ENCODE measurements around the gene ZNF37A.

The ZNF37A gene

DNA sequence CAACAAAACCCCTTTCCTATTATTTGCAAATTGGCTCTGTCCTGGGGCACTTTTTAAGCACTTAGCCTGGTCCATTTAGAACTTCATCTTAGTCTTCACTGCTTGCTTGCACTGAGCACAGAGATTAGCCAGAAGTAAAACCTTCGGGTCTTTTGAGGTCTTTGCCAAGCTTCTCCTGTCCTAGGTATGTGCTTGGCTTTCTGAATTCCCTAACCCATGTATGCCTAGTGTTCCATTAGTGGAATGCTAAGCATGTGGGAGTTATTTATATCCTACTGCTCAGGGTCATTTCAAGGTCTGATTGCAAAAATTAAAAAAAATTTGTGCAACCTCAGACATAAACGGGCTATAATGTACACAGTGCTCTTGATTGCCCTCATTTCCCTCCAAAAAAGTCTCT, 18.0 kb downstream of the ZNF37A start:
- H3K9ac ChIP-seq (ENCODE audit: low read depth, low read length, poor library complexity, severe bottlenecking), result no peak overlapping the region
- no peaks in the 10 kb centered on the region for H4K20me1 ChIP-seq (ENCODE audit: insufficient read depth, low read length, poor library complexity, severe bottlenecking)
- H3K4me3 ChIP-seq (ENCODE audit: low read length, poor library complexity, severe bottlenecking), result no peak overlapping the region
- no peaks in the 10 kb centered on the region for H3K9me2 ChIP-seq (replicated peaks; ENCODE audit: low read depth, low read length)
- H3K4me1 ChIP-seq (ENCODE audit: insufficient read depth, low read length, poor library complexity, severe bottlenecking), result no peaks in the 10 kb centered on the region
- peaks cover 25% of the 10 kb centered on the region for H3K36me3 ChIP-seq (ENCODE audit: insufficient read depth, low read length)
- no peaks in the 10 kb centered on the region for H3F3A ChIP-seq (ENCODE audit: low read depth)
- H3K9me3 ChIP-seq (ENCODE audit: insufficient read depth, low read depth, low read length), result peaks cover 16% of the 10 kb centered on the region; the same call in 1 of the 2 replicates
- TF ChIP-seq, protein P1, sequence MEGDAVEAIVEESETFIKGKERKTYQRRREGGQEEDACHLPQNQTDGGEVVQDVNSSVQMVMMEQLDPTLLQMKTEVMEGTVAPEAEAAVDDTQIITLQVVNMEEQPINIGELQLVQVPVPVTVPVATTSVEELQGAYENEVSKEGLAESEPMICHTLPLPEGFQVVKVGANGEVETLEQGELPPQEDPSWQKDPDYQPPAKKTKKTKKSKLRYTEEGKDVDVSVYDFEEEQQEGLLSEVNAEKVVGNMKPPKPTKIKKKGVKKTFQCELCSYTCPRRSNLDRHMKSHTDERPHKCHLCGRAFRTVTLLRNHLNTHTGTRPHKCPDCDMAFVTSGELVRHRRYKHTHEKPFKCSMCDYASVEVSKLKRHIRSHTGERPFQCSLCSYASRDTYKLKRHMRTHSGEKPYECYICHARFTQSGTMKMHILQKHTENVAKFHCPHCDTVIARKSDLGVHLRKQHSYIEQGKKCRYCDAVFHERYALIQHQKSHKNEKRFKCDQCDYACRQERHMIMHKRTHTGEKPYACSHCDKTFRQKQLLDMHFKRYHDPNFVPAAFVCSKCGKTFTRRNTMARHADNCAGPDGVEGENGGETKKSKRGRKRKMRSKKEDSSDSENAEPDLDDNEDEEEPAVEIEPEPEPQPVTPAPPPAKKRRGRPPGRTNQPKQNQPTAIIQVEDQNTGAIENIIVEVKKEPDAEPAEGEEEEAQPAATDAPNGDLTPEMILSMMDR (conservative IDR thresholded peaks at IDR 0.05; ENCODE audit: low read length), result no peak
- no peaks in the 10 kb centered on the region for H3K79me2 ChIP-seq (ENCODE audit: insufficient read depth, low read length)
- H2AFZ ChIP-seq (ENCODE audit: low read length), result no peak overlapping the region
- H3K27me3 ChIP-seq (ENCODE audit: insufficient read depth, low read length, poor library complexity, severe bottlenecking), result no peaks in the 10 kb centered on the region
- no peak overlapping the region for H3K4me2 ChIP-seq (ENCODE audit: low read depth, low read length, poor library complexity, severe bottlenecking)

DNA sequence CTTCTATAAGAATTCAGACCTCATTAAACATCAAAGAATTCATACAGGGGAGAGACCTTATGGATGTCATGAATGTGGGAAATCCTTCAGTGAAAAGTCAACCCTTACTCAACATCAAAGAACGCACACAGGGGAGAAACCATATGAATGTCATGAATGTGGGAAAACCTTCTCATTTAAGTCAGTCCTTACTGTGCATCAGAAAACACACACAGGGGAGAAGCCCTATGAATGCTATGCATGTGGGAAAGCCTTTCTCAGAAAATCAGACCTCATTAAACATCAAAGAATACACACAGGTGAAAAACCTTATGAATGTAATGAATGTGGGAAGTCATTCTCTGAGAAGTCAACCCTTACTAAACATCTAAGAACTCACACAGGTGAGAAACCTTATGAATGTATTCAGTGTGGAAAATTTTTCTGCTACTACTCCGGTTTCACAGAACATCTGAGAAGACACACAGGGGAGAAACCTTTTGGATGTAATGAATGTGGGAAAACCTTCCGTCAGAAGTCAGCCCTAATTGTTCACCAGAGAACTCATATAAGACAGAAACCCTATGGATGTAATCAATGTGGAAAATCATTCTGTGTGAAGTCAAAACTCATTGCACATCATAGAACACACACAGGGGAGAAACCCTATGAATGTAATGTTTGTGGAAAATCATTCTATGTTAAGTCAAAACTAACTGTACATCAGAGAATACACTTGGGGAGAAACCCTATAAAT, 24.1 kb downstream of the ZNF37A start:
- Histone ChIP-seq H3K4me3 (ENCODE audit: low read length, poor library complexity, severe bottlenecking) (no peak overlapping the region), H4K20me1 (ENCODE audit: insufficient read depth, low read length, poor library complexity, severe bottlenecking) (no peaks in the 10 kb centered on the region), H3K36me3 (ENCODE audit: insufficient read depth, low read length) (peaks cover 45% of the 10 kb centered on the region), H3F3A (ENCODE audit: low read depth) (no peaks in the 10 kb centered on the region), H3K79me2 (ENCODE audit: insufficient read depth, low read length) (no peaks in the 10 kb centered on the region), H3K27me3 (ENCODE audit: insufficient read depth, low read length, poor library complexity, severe bottlenecking) (no peaks in the 10 kb centered on the region), H3K4me1 (ENCODE audit: insufficient read depth, low read length, poor library complexity, severe bottlenecking) (no peaks in the 10 kb centered on the region), H2AFZ (ENCODE audit: low read length) (no peak overlapping the region), H3K9me2 (replicated peaks; ENCODE audit: low read depth, low read length) (no peaks in the 10 kb centered on the region), H3K4me2 (ENCODE audit: low read depth, low read length, poor library complexity, severe bottlenecking) (no peak overlapping the region), H3K9ac (ENCODE audit: low read depth, low read length, poor library complexity, severe bottlenecking) (no peak overlapping the region), H3K9me3 (ENCODE audit: insufficient read depth, low read depth, low read length) (peaks cover 59% of the 10 kb centered on the region; the same call in 1 of the 2 replicates)
- TF ChIP-seq, protein P1 (conservative IDR thresholded peaks at IDR 0.05; ENCODE audit: low read length), result no peak
- no peak for TF ChIP-seq EZH2phosphoT487 (IDR thresholded peaks at IDR 0.05; ENCODE audit: borderline replicate concordance)

DNA sequence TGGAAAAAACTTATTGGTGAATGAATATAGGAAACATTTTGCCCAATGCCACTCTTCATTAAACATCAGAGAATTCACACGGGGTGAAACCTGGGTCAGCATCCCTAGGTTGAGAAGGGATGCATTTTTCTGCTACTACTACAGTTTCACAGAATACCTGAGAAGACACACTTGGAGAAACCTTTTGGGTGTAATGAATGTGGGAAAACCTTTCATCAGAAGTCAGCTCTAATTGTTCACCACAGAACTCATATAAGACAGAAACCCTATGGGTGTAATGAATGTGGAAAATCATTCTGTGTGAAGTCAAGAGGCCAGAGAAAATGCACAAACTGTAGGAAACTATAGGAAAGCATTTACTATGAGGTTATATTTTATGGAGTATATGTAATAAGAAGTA, 24.9 kb downstream of the ZNF37A start:
- Histone ChIP-seq H3K27me3 (ENCODE audit: insufficient read depth, low read length, poor library complexity, severe bottlenecking) (no peaks in the 10 kb centered on the region), H2AFZ (ENCODE audit: low read length) (no peak overlapping the region), H3K9ac (ENCODE audit: low read depth, low read length, poor library complexity, severe bottlenecking) (no peak overlapping the region), H3F3A (ENCODE audit: low read depth) (no peaks in the 10 kb centered on the region), H3K36me3 (ENCODE audit: insufficient read depth, low read length) (peaks cover 42% of the 10 kb centered on the region), H3K9me3 (ENCODE audit: insufficient read depth, low read depth, low read length) (peaks cover 67% of the 10 kb centered on the region; the same call in 1 of the 2 replicates), H4K20me1 (ENCODE audit: insufficient read depth, low read length, poor library complexity, severe bottlenecking) (no peaks in the 10 kb centered on the region), H3K79me2 (ENCODE audit: insufficient read depth, low read length) (no peaks in the 10 kb centered on the region), H3K4me3 (ENCODE audit: low read length, poor library complexity, severe bottlenecking) (no peak overlapping the region), H3K4me1 (ENCODE audit: insufficient read depth, low read length, poor library complexity, severe bottlenecking) (no peaks in the 10 kb centered on the region), H3K9me2 (replicated peaks; ENCODE audit: low read depth, low read length) (no peaks in the 10 kb centered on the region), H3K4me2 (ENCODE audit: low read depth, low read length, poor library complexity, severe bottlenecking) (no peak overlapping the region)
- TF ChIP-seq, protein P1 (conservative IDR thresholded peaks at IDR 0.05; ENCODE audit: low read length), result no peak
- no peak for TF ChIP-seq EZH2phosphoT487 (IDR thresholded peaks at IDR 0.05; ENCODE audit: borderline replicate concordance)
